ENCODE results near the gene GRAMD1A.
"Not testable (repeated sequence)": the region's sequence is repeated elsewhere in the genome, so short reads cannot be mapped to it uniquely, and the experiment has no call there.

The GRAMD1A gene

GRCh38 chr19:34999498-35000337 is at the start of gene GRAMD1A:
TSS of gene GRAMD1A (plus strand) at chr19:35000323. CDS start at chr19:35000479, 156 bp downstream.
- DNase-seq = peak; percentile 63

DNA sequence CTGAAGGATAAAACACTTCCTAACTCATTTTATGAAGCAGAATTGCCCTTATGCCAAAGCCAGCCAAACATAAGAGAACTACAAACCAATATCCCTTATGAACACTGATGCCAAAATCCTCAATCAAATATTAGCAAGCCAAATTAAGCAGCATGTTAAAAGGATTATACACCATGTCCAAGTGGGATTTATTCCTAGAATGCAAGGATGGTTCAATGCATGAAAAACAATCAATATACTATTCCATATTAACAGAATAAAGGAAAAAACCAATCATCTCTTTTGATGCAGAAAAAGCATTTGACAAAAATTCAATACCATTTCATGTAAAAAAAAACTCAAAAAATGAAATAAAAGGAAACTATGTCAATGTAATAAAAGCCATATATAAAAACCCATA is 47.0 kb upstream of the GRAMD1A start:
- DNase-seq = no peak

DNA sequence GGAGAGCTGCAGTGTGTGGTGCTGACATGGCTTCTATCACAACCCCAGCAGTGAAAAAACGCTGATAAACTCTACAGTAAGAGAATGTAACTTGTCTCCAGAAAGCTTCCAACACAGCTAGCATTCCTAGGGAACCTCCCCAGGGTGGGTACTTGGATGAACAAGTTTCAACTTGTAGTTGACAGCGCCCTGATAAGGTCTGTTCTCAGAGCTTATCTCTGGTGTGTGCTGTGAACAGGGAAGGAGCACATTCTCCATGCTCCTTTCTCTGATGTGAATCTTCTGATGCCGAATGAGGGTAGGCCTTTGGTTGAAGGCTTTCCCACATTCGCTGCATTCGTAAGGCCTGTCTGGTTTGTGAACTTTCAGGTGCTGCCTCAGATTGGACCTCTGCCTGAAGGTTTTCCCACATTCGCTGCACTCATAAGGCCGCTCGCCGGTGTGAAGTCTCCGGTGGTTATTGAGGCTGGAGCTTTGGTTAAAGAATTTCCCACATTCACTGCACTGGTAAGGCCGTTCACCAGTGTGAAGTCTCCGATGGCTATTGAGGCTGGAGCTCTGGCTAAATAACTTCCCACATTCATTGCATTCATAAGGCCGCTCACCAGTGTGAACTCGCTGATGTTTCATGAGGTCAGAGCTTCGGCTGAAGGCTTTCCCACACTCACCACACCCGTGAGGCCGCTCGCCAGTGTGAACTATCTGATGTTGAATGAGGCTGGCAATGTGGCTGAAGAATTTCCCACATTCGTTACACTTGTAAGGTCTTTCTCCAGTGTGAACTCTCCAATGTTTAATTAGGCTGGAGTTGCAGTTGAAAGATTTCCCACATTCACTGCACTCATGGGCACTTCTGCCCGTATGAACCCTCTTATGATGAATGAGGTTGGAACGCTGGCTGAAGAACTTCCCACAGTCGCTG is 42.0 kb upstream of the GRAMD1A start:
- DNase-seq = no peak

DNA sequence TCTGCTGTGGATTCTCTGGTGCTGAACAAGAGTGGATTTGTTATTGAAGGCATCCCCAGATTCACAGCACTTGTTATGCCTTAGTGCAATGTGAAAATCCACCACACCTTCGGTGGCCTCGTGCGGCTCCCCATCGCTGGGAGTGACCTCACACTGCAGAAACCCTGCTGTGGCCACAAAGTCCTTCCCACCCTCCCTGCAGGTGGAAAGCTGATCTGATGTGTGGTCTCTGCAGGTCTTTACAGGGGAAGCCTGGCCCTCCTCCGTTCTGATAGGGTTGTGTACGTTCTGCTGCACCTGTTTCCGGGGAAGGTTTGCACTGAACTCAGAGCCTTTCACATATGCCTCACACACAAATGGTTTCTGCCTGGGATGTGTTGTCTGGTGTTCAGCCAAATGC is 41.1 kb upstream of the GRAMD1A start:
- DNase-seq = no peak

DNA sequence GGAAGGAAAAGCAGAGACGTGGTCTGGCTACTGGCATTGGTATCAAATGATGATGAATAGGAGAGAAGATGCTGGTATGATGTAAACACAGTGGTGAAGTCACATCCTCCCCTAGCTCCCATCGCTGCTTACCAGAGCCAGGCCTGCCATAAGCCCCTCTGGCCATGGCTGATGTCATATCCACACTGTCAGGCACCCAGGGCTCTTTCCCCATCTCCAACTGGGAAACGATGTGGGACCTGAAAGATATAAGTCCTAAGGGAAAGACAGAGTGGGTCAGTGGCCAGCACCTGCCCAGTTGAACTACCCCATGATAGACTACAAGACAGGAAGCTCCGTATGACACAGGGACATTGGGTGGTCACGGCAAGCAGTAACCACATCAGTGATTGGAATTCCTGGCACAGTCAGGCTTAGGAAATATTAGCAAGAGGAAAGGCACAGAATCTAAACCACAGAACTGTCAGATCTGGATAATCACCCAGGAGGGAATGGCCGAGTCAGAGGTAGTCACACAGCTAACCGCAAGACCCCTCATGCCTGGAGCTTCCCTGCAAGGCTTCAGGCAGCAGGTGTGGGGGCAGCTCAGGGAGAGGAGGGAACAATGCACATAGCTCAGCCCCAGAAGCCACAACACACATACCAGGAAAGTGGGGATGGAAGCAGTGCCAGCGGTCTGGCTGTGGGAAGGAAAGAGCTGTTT is 39.9 kb upstream of the GRAMD1A start:
- DNase-seq = no peak

DNA sequence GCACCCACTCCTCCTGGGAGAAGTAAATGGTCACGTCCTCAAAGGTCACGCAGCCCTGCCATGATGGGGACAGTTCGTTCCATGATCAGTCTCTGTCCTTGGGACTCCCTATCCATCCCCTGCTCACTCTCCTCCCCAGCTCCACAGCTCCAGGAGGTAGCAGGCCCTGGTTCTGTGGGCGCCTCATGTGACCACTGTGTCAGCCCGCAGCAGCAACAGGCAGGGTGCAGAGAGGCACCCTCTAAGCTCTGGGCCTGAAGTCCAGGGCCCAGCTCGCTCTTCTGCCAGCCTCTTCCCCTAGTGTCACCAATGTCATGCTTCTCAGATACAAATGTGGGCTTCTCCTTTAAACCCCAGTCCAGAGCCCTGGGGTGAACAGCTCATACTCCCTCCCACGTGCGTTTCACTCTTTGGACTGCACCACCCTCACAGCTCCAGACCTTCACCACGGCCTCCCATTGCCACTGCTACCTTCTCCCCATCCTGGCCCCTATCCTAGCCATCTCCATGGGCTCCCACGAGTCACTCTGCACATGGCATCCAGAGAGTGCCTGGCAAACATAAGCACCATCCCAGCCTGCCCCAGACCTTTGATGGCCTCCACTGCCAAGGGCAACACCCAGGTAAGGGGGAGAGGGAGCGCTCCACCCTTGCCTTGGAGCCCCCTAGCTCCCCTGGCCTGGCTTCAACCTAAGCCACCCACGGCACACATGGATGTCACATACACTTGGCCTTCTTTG is 39.0 kb upstream of the GRAMD1A start:
- no peak for DNase-seq

GRCh38 chr19:34961775-34962686 is 38.1 kb upstream of the GRAMD1A start:
- no peak for DNase-seq

DNA sequence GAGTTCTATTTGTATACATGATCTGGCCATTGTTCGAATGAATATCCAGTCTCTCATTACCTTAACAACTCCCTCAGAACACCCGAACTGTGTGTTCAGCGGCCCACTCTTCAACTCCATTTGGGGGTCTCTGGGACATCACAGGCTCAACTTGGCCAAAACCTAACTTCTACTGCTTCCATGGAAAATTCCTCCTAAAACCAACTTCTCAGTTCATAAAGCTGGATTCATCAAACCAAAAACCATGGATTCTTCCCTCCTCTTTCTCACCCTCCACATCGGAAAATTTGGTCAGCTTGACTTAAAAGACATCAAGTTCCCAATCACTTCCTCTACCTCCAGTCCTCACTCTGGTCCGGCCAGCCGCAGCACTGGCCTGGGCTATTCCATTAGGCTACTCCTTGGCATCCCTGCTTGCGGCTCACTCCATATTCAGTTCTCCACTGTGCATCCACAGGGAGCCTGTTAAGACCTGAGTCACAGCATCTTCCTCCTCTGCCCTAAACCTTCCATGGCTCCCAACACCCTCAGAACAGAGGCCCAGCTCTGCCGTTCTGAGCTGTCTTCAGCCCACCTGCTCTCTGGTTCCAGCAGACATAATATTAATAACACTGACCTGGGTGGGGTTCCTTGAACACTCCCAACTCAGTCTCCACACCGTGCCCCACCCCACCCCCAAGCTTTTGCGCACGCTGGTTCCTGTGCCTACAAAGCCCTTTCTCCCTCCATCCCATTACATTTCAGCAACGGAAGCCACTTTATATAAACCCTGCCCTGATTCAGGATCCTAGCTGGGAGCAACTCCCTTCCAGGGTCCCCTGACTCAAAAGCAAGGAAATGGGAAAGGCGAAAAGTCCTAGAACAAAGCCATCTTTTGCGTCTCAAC is 37.2 kb upstream of the GRAMD1A start:
- DNase-seq = no peak

DNA sequence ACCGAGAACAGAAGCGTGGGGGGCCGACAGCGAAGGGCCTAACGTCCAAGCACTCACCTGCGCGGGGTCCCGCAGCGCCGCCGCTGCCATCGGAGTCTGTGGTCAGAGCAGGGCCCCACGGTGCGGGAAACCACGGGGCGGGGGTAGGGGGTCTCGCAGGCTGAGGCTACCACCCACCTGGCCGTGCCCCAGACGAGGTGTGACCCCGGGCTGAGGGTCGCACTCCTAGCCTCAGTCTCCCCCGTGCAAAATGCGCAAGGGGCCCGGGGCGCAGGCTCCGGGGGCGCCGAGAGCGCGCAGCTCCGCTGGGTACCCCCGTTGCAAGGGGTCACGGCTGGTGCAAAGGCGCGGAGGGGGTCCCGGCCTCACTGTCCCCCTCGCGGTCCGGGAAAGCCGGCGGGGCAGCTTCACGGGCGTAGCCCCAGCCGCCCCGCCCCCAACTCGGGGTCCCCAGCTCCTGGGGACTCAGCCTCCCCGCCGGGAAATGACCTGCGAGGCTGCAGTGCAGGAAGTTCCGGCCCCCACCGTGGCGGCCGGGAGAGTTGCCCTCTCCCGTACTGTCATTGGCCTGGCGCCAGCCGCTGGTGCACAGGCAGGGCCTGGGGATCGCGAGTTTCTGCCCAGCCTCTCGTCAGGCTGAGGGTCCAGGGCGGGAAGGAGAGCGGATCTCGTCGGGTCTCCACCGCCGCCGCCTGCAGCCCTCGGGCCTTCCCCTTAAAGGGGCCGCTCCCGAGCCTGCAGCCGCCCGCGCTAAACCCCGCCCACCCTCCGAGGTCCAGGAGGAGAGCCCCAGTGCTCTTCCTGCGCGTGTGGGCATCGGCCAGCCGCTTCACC is 36.3 kb upstream of the GRAMD1A start, which contains the start of gene ZNF792:
Gene ZNF792, minus strand, starts transcription at position 657 of the 834 bp plus-strand sequence. Its CDS starts 567 bp downstream, at position 90.
- DNase-seq = peak; percentile 37

DNA sequence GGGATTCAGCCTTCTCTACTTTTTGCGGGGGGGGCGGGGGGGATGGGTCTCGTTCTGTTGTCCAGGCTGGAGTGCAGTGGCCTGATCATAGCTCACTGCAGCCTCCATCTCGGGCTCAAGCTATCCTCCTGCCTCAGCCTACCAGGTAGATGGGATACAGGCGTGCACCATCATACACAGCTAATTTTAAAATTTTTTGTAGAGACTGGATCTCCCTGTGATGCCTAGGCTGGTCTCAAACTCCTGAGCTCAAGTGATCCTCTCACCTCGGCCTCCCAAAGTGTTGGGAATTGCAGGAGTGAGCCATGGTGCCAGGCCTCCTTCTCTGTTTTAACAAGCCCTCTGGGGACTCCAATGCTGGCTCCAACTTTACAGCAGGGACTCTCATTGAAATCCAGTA is 35.5 kb upstream of the GRAMD1A start:
- no peak for DNase-seq

DNA sequence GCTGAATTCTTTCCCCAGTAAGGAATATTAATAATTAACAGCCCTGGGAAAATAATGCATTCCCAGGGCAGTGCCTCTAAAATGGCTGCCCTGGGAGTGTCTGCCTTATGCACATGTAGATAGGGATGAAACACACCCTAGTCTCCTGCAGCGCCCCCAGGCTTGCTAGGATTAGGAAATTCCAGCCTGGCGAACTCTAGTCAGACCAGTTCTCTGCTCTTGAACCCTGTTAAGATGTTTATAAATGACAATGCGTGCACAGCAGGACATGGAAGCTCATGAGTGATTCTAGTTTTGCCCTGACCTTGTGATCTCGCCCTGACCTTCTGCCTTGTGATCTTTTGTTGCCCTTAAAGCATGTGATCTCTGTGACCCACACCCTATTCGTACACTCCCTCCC is 34.6 kb upstream of the GRAMD1A start:
- not testable (repeated sequence) for DNase-seq

- no peak for DNase-seq
These were observed 32.6 kb upstream of the GRAMD1A start for GRCh38 chr19:34967551-34967950.

DNA sequence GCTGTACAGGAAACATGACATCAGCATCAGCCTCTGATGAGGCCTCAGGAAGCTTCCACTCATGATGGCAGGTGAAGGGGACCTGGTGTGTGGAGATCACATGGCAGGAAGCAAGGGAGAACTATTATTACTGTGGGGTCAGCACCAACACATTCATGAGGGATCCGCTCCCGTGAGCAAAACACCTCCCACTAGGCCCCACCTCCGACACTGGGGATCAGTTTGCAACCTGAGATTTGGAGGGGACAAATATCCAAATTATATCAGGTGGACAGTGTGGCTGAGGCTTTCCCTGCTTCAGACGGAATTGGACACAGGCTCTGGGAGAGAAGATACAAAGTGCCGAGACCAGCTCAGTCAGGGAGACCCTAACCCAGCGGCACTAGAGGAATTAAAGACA is 30.4 kb upstream of the GRAMD1A start:
- no peak for DNase-seq

DNA sequence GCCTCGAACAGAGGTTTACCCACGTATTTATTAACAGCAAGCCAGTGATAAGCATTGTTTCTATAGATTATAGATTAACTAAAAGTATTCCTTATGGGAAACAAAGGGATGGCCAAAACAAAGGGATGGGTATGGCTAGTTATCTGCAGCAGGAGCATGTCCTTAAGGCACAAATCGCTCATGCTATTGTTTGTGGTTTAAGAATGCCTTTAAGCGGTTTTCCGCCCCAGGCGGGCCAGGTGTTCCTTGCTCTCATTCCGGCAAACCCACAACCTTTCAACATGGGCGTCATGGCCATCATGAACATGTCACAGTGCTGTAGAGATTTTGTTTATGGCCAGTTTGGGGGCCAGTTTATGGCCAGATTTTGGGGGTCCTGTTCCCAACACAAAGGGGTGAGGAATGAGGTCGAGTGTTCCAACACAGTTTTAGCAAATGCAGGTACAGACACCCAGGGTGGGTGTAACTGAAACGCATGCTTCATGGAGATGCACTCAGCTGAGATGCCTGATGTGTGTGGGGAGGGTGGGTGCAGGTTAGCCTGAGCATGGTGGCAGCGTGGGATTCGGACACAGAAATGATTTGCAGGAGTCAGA is 29.8 kb upstream of the GRAMD1A start:
- DNase-seq = not testable (repeated sequence)

- no peak for DNase-seq
These were observed 27.9 kb upstream of the GRAMD1A start for GRCh38 chr19:34972163-34972705.

DNA sequence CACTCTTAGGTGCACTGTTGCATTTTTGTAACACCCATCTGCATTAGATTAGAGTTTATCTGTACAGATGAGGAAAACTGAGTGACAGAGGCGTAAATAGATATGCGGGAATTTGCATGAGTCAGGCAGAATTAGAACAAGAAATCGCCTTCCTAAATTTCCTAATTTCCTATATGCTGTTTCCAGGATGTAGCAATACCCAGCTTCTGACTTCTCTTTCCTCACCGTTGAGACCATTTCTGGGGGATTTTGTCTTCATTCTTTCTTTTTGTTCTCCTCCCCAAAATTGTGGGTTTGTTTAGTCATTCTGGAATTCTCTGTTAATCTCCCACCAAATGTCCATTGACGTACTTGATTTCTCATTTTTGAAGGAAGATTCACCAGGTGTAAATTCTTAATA is 25.5 kb upstream of the GRAMD1A start:
- no peak for DNase-seq

- no peak for DNase-seq
These were observed 25.1 kb upstream of the GRAMD1A start for GRCh38 chr19:34975056-34975455.

GRCh38 chr19:34976611-34977010 is 23.5 kb upstream of the GRAMD1A start:
- DNase-seq = no peak

All from kidney glomerular epithelial cell (primary cell).